Endothelial cell of umbilical vein (primary cell): Measurements from ENCODE around the gene GAK. TPM values are rescaled to one million over a fixed set of nuclear protein-coding genes. Genes with fewer than 3 reads are reported as not detected.

Experiments used
- BruUV-seq: library from RNA; stranded (reverse); fragments of 400-500 nt; replicated peaks from 2 replicates; lab custom pipeline; 2021; lab: Mats Ljungman, UMichigan
- CTCF ChIA-PET: fragments of 300-600, 350-600 bp; sonication (Branson Sonifier 250); formaldehyde crosslinking; loops from one replicate; lab custom pipeline; 2021; ENCODE audit warnings: antibody characterized with exemption, inconsistent platforms; lab: Charles Lee
- POLR2A ChIA-PET: fragments of 300-600, 350-600 bp; sonication (Branson Sonifier 250); formaldehyde crosslinking; loops from one replicate; lab custom pipeline; 2021; ENCODE audit warnings: antibody characterized with exemption, inconsistent platforms; lab: Charles Lee
- DNase-seq: peaks from one replicate; pipeline ENCODE4 v3.0.0-alpha.2; 2011; ENCODE audit warnings: low read depth, low spot score
- FAIRE-seq: peaks from 2 replicates; lab custom pipeline; 2011; peaks lifted over from hg19 to GRCh38; lab: Jason Lieb, UNC
- H2AFZ ChIP-seq: 2 replicates; pipeline ENCODE4 v1.6.0; 2012; ENCODE audit warnings: low read depth, low read length, control low read depth, inconsistent platforms
- H3K27ac ChIP-seq: 2 replicates; pipeline ENCODE4 v1.5.1; 2011; ENCODE audit warnings: low read depth, mild to moderate bottlenecking, control low read depth, low read length, moderate library complexity; ENCODE audit not compliant: insufficient read depth
- H3K27me3 ChIP-seq, 2 experiments: 2 replicates each; pipeline versions ENCODE4 v1.6.0 to v1.6.1; 2011; ENCODE audit warnings: low read length in 2 of 2, mixed read lengths in 1 of 2; ENCODE audit not compliant: control insufficient read depth in 2 of 2, insufficient read depth in 2 of 2
- H3K36me3 ChIP-seq, 2 experiments: 2 replicates in 1 of 2; 3 replicates in 1 of 2; pipeline ENCODE4 v1.5.1; 2011; ENCODE audit warnings: low read length in 2 of 2, mild to moderate bottlenecking in 1 of 2, moderate library complexity in 1 of 2; ENCODE audit not compliant: control insufficient read depth in 2 of 2, insufficient read depth in 2 of 2; ENCODE audit errors: extremely low read depth in 1 of 2
- H3K4me1 ChIP-seq: 3 replicates; pipeline ENCODE4 v1.5.1; 2011; ENCODE audit warnings: mild to moderate bottlenecking, low read length; ENCODE audit not compliant: control insufficient read depth, insufficient read depth; ENCODE audit errors: extremely low read depth
- H3K4me2 ChIP-seq: 2 replicates; pipeline ENCODE4 v1.6.1; 2011; ENCODE audit warnings: low read length, control low read depth, mixed read lengths; ENCODE audit not compliant: insufficient read depth
- H3K4me3 ChIP-seq, 3 experiments: fragments of 200-600 bp in 1 of 3; sonication (generic), shearing (Covaris generic) in 1 of 3; replicated peaks in 1 of 3; 2 replicates each; pipeline ENCODE4 v1.5.1; 2011 to 2016; ENCODE audit warnings: control low read depth in 3 of 3, low read length in 3 of 3, mild to moderate bottlenecking in 2 of 3, inconsistent platforms in 1 of 3, low read depth in 1 of 3, moderate library complexity in 1 of 3; ENCODE audit not compliant: insufficient read depth in 1 of 3
- H3K79me2 ChIP-seq: 2 replicates; pipeline ENCODE4 v1.6.0; 2012; ENCODE audit warnings: low read length, inconsistent platforms; ENCODE audit not compliant: control insufficient read depth, insufficient read depth
- H3K9ac ChIP-seq: replicated peaks from 2 replicates; pipeline ENCODE3; 2011; ENCODE audit warnings: low read length, control low read depth; ENCODE audit not compliant: insufficient read depth; ENCODE audit errors: extremely low read depth
- H3K9me1 ChIP-seq: replicated peaks from 3 replicates; pipeline ENCODE4 v1.6.0; 2011; ENCODE audit warnings: mild to moderate bottlenecking, low read length; ENCODE audit not compliant: control insufficient read depth, insufficient read depth; ENCODE audit errors: extremely low read depth
- H3K9me3 ChIP-seq: replicated peaks from 2 replicates; pipeline ENCODE4 v1.5.1; 2012; ENCODE audit warnings: low read length, inconsistent platforms; ENCODE audit not compliant: control insufficient read depth, insufficient read depth
- H4K20me1 ChIP-seq: replicated peaks from 2 replicates; pipeline ENCODE3; 2011; ENCODE audit warnings: mild to moderate bottlenecking, low read length; ENCODE audit not compliant: control insufficient read depth, insufficient read depth; ENCODE audit errors: extremely low read depth
- FOS ChIP-seq: IDR thresholded peaks from 2 replicates; pipeline ENCODE4 v1.6.1; 2011; ENCODE audit warnings: mild to moderate bottlenecking, low read length, moderate library complexity, borderline replicate concordance; ENCODE audit not compliant: insufficient read depth
- MYC ChIP-seq: IDR thresholded peaks from one replicate; pipeline ENCODE4 v1.6.1; 2011; ENCODE audit warnings: mild to moderate bottlenecking, low read depth, low read length
- dilution Hi-C: fragments of 300-500 bp; cut with MboI; formaldehyde crosslinking; loops from one replicate; pipeline ENCODE4 v1.15.0; 2019; ENCODE audit warnings: low sequenced_read_pairs; ENCODE audit not compliant: extremely low pct_ligation_motif_present
- intact Hi-C: fragments of 100-400 bp; cut with micrococcal nuclease; formaldehyde crosslinking; loops from one replicate; pipeline ENCODE4 v1.10.0; 2022
- polyA plus RNA-seq, 4 experiments: library from polyadenylated mRNA; depleted of rRNA in 3 of 4; stranded (reverse) in 3 of 4; unstranded in 1 of 4; fragments of >200 nt; gene quantifications; 2 replicates each; pipeline versions ENCODE4 v1.2.1 to v1.2.3, GENCODE V29; 2011 to 2012; ENCODE audit warnings: missing spikeins in 1 of 4
- total RNA-seq: library from RNA; stranded (reverse); gene quantifications from 2 replicates; pipeline ENCODE4 v1.2.3, GENCODE V29; 2021
- TF ChIP-seq, protein P1 (sequence below): IDR thresholded peaks from 2 replicates; pipeline ENCODE4 v1.6.1; 2011; ENCODE audit not compliant: insufficient read depth, insufficient read length
- TF ChIP-seq, protein P2 (sequence below), 2 donors: IDR thresholded peaks; 1 replicate in 1 of 2; 2 replicates in 1 of 2; pipeline ENCODE4 v1.5.1; 2011; ENCODE audit warnings: low read length in 2 of 2, mild to moderate bottlenecking in 2 of 2, moderate library complexity in 2 of 2, control low read depth in 1 of 2, inconsistent platforms in 1 of 2, low read depth in 1 of 2; ENCODE audit not compliant: insufficient read depth in 1 of 2; ENCODE audit errors: extremely low read depth in 1 of 2

GAK gene
- total and polyA plus RNA-seq, 2 donors (not counting 3 experiments of a cell fraction or from before 2014, with no cell fraction given): 49.6 to 109 TPM

DNA sequence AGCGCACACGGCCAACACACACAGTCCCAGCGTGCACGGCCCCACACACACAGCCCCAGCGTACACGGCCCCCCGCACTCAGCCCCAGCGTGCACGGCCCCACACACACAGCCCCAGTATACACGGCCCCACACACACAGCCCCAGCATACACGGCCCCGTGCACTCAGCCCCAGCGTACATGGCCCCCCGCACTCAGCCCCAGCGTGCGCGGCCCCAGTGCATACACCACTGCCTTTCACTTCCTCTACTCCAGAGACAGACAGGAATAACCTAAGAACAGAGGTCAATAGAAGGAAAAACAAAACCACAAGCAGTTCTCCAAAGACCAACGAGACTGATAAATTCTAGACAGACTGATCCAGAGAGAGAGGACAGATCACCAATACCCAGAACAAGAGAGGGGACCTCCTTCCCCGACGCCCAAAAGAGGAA lies 17.1 kb downstream of the GAK start:
- Histone ChIP-seq H3K36me3 (peaks cover 4 to 9% of the 10 kb centered on the region in 2 experiments), H3K79me2 (peaks cover 57% of the 10 kb centered on the region), H3K9me3 (no peaks in the 10 kb centered on the region), H3K9ac (no peak overlapping the region), H3K27ac (no peak overlapping the region), H3K27me3 (no peaks in the 10 kb centered on the region), H3K4me3 (no peak overlapping the region), H2AFZ (no peak overlapping the region), H3K9me1 (no peaks in the 10 kb centered on the region), H4K20me1 (peaks cover 5% of the 10 kb centered on the region), H3K4me2 (peak overlapping the region; percentile 48), H3K4me1 (peaks cover 8% of the 10 kb centered on the region)
- FAIRE-seq (no peak), DNase-seq (no peak)
- BruUV-seq: no TSS peak
- intact Hi-C loops: loop anchor here (2.0 kb wide), 1 partner anchor 28 kb away; no protein-coding TSS in a partner anchor
- dilution Hi-C loops: no loop called here
- POLR2A ChIA-PET: no interaction called here
- TF ChIP-seq, protein P1, sequence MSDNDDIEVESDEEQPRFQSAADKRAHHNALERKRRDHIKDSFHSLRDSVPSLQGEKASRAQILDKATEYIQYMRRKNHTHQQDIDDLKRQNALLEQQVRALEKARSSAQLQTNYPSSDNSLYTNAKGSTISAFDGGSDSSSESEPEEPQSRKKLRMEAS: no peak
- CTCF ChIA-PET: no interaction called here

DNA sequence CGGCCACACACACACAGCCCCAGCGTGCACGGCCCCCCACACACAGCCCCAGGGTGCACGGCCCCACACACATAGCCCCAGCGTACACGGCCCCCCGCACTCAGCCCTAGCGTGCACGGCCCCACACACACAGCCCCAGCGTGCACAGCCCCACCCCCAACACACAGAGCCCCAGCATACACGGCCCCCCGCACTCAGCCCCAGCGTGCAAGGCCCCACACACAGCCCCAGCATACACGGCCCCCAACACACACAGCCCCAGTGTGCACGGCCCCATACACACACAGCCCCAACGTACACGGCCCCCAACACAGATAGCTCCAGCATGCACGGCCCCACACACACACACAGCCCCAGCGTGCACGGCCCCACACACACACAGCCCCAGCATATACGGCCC lies 17.6 kb downstream of the GAK start:
- dilution Hi-C loops: no loop called here
- Histone ChIP-seq H3K36me3 (peaks cover 4 to 9% of the 10 kb centered on the region in 2 experiments), H3K27me3 (no peaks in the 10 kb centered on the region), H3K9ac (no peak overlapping the region), H3K9me3 (no peaks in the 10 kb centered on the region), H3K4me3 (no peak overlapping the region), H3K27ac (no peak overlapping the region), H3K4me1 (peaks cover 8% of the 10 kb centered on the region), H2AFZ (no peak overlapping the region), H3K4me2 (no peak overlapping the region), H4K20me1 (peaks cover 5% of the 10 kb centered on the region), H3K9me1 (no peaks in the 10 kb centered on the region), H3K79me2 (peaks cover 51% of the 10 kb centered on the region)
- TF ChIP-seq, protein P2, sequence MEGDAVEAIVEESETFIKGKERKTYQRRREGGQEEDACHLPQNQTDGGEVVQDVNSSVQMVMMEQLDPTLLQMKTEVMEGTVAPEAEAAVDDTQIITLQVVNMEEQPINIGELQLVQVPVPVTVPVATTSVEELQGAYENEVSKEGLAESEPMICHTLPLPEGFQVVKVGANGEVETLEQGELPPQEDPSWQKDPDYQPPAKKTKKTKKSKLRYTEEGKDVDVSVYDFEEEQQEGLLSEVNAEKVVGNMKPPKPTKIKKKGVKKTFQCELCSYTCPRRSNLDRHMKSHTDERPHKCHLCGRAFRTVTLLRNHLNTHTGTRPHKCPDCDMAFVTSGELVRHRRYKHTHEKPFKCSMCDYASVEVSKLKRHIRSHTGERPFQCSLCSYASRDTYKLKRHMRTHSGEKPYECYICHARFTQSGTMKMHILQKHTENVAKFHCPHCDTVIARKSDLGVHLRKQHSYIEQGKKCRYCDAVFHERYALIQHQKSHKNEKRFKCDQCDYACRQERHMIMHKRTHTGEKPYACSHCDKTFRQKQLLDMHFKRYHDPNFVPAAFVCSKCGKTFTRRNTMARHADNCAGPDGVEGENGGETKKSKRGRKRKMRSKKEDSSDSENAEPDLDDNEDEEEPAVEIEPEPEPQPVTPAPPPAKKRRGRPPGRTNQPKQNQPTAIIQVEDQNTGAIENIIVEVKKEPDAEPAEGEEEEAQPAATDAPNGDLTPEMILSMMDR (IDR thresholded peaks at IDR 0.05; ENCODE audit: extremely low read depth in 1 of 2, insufficient read depth in 1 of 2, low read depth in 1 of 2, low read length in 2 of 2): no peak
- no peak for TF ChIP-seq FOS
- no peak for TF ChIP-seq MYC
- ChIA-PET POLR2A (no interaction called here), CTCF (no interaction called here)
- no peak for FAIRE-seq
- intact Hi-C loops: loop anchor here (2.0 kb wide), 1 partner anchor 28 kb away; no protein-coding TSS in a partner anchor
- no TSS peak for BruUV-seq
- no peak for DNase-seq
